Spinal cord (tissue), 10 donors: ENCODE results near the gene CUEDC1. TPM values are rescaled to one million over a fixed set of nuclear protein-coding genes. Genes with fewer than 3 reads are reported as not detected.

Experiments used
- DNase-seq, 6 donors: peaks; one replicate each; pipeline versions ENCODE4 v3.0.0 to v3.0.0-alpha.2; 2013 to 2015; ENCODE audit warnings: low spot score in 6 of 6, low read depth in 4 of 6
- H3K27ac ChIP-seq: one replicate; pipeline ENCODE4 v1.5.1; 2013; ENCODE audit warnings: low read depth, low read length, control low read depth
- H3K27me3 ChIP-seq: one replicate; pipeline ENCODE4 v1.6.1; 2013; ENCODE audit warnings: low read length; ENCODE audit not compliant: control insufficient read depth, insufficient read depth
- H3K36me3 ChIP-seq: one replicate; pipeline ENCODE4 v1.6.1; 2013; ENCODE audit warnings: low read length; ENCODE audit not compliant: control insufficient read depth, insufficient read depth
- H3K4me1 ChIP-seq: one replicate; pipeline ENCODE4 v1.6.1; 2013; ENCODE audit warnings: low read length; ENCODE audit not compliant: control insufficient read depth, insufficient read depth
- H3K4me3 ChIP-seq: one replicate; pipeline ENCODE4 v1.5.1; 2013; ENCODE audit warnings: low read depth, low read length, control low read depth
- H3K9me3 ChIP-seq: one replicate; pipeline ENCODE4 v1.6.1; 2013; ENCODE audit warnings: low read length; ENCODE audit not compliant: control insufficient read depth, insufficient read depth
- WGBS: methylation state at CpG from one replicate; pipeline ENCODE4 v1.1.5; 2013; ENCODE audit warnings: missing lambda C conversion rate; ENCODE audit not compliant: insufficient coverage; 5-methylcytosine and 5-hydroxymethylcytosine counted together
- long read RNA-seq, 4 donors: transcript quantifications; one replicate each; lab custom pipeline, GENCODE V29; 2026
- polyA plus RNA-seq, 2 donors: library from polyadenylated mRNA; unstranded; fragments of 120-200 nt; gene quantifications; one replicate each; pipeline ENCODE4 v1.2.1, GENCODE V29; 2013; ENCODE audit not compliant: insufficient read length in 2 of 2
- total RNA-seq, 2 donors: library from RNA; depleted of rRNA in 1 of 2; stranded (reverse); fragments of 120-200 nt in 1 of 2; fragments of >200 nt in 1 of 2; gene quantifications; one replicate each; pipeline versions ENCODE4 v1.2.3 to v1.2.4, GENCODE V29; 2013 to 2014
- donor health status: healthy.

CUEDC1 gene
- total RNA-seq (10 to 100 TPM; 14.0 to 17.7 TPM), polyA plus RNA-seq (100 to 1,000 TPM; 110 to 111 TPM)
- long read RNA-seq, donor 1, transcript CUEDC1-206 (11 exons, 3,621 nt) = major isoform, 10 of 26 reads
- long read RNA-seq, donor 1, transcript CUEDC1-211 (3 exons, 756 nt) = minor isoform, 6 of 26 reads
- long read RNA-seq, donor 1, partial matches to known transcripts = 5 of 26 reads
- long read RNA-seq, donor 1, other reads (novel, unspliced or antisense) = 0 of 26 reads
- long read RNA-seq, donor 2, transcript CUEDC1-206 (11 exons, 3,621 nt) = major isoform, 6 of 17 reads
- long read RNA-seq, donor 2, partial matches to known transcripts = 7 of 17 reads
- long read RNA-seq, donor 2, other reads (novel, unspliced or antisense) = 0 of 17 reads
- long read RNA-seq, donor 3, transcript CUEDC1-206 (11 exons, 3,621 nt) = major isoform, 8 of 13 reads
- long read RNA-seq, donor 3, partial matches to known transcripts = 0 of 13 reads
- long read RNA-seq, donor 3, other reads (novel, unspliced or antisense) = 0 of 13 reads
- long read RNA-seq, donor 4, transcript CUEDC1-206 (11 exons, 3,621 nt) = major isoform, 5 of 11 reads
- long read RNA-seq, donor 4, partial matches to known transcripts = 0 of 11 reads
- long read RNA-seq, donor 4, other reads (novel, unspliced or antisense) = 0 of 11 reads

DNA sequence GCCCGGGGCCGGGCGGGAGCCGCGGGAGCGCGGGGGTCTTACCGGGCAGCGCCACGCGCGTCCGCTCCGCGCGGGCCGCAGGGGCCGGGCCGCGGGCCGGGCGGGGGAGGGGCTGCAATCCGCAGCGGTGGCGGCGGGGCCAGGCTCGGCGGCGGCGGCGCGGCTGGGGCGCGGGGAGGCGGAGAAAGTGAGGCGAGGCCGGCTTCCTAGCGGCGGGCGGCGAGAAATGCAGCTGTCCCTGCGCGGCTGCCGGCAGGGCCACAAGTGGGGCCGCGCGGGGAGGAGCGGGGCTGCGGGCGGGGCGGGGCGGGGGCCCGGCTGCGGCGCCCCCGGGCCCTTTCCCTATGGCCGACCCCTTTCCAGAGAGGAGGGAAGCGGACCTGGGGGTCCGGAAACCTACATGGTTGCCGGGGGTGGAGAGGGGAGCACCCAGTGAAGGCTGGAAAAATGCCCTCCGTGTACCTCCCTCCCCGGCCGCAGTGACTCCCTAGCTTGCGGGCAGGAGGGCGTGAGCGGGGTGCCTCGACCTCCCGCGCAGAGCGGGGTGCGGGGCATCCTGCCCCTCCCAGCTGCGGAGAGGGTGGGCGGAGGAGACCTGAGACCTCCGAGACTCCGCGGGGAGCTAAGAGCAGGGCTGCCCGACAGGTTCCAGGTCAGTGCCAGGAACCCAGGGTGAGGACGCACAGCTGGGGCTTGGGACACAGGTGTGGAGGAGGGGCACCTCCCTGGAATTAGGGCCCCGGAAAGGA is at the start of gene CUEDC1:
TSS of gene CUEDC1 (minus strand) at position 230 of the 749 bp plus-strand sequence. CDS start 69,848 bp downstream, outside the sequence.
- under 1% methylated on average over 75 of the region's 79 CpGs for WGBS

DNA sequence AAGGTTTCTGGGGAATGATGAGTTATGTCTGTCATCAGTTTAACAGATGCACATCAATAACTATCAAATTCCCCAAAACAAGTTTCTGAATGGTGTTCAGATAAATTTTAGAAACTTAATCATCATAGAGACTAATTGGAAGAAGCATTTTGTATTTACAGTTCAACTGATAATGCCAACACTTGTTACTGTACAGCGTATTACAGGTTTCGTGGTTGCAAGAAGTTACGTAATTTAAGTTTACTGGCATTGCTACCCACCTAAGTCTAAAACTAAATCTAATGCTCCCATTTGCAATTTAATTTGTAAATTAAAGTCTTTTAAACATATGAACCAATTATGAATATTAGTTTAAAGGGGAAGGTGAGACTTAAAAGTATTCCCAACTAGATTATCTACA is 48.8 kb upstream of the CUEDC1 start:
- H3K9me3 ChIP-seq = no peaks in the 10 kb centered on the region
- H3K27ac ChIP-seq = no peak overlapping the region
- no peak for DNase-seq
- H3K4me3 ChIP-seq = no peak overlapping the region
- H3K36me3 ChIP-seq = peaks cover 11% of the 10 kb centered on the region
- H3K27me3 ChIP-seq = no peaks in the 10 kb centered on the region
- WGBS = no CpG with 5 or more reads among the region's 3 CpGs
- peaks cover 11% of the 10 kb centered on the region for H3K4me1 ChIP-seq

More for the DNA sequence above, at the start of gene CUEDC1:
- DNase-seq = peak in 3 of 6 donors; percentile 56 to 88 (median 87)
- peak within 1 kb of the TSS; percentile 80 for H3K4me3 ChIP-seq
- no peaks in the 10 kb centered on the region for H3K9me3 ChIP-seq
- no peaks in the 10 kb centered on the region for H3K27me3 ChIP-seq
- peaks cover 40% of the 10 kb centered on the region for H3K4me1 ChIP-seq
- peak within 1 kb of the TSS; percentile 81 for H3K27ac ChIP-seq
- H3K36me3 ChIP-seq = peaks cover 3% of the 10 kb centered on the region

- peaks cover 7% of the 10 kb centered on the region for H3K4me1 ChIP-seq
- no CpG with 5 or more reads among the region's 2 CpGs for WGBS
- DNase-seq = no peak
- no peak overlapping the region for H3K4me3 ChIP-seq
- no peaks in the 10 kb centered on the region for H3K27me3 ChIP-seq
- H3K9me3 ChIP-seq = no peaks in the 10 kb centered on the region
- H3K27ac ChIP-seq = no peak overlapping the region
- H3K36me3 ChIP-seq = peaks cover 12% of the 10 kb centered on the region
These were observed 47.8 kb upstream of the CUEDC1 start for GRCh38 chr17:58002973-58003372.

DNA sequence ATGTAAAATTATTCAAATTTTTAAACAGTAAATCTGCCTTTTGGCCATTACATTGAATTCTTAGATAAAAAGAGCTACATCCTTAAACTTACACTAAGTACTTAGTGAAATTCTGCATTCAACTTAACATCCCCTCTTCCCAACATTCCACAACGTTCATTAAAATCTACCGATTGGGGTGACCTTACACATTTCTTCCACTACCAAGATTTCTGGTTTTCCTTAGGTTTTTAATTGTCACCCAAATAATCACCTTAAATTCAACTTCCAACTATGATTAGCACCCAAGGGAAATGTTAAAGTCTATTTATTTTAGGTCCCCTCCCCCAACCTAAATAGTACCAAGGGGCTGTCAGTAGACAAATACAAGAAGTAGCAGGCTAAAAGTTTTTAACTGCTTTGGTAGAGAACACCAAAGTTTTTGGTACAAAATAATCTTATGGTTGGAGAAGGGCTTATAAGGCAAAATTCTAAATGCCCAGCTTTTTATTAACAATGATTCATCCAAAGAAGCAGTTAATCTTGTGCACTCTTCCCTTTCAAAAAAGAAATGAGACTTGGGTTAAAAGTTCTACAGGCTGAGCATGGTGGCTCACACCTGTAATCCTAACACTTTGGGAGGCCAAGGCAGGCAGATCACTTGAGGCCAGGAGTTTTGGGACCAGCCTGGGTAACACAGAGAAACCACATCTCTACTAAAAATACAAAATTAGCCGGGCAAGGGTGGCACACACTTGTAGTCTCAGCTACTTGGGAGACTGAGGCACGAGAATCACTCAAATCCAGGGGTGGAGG is 47.1 kb upstream of the CUEDC1 start:
- Histone ChIP-seq H3K4me1 (peaks cover 4% of the 10 kb centered on the region), H3K36me3 (peaks cover 15% of the 10 kb centered on the region), H3K4me3 (no peak overlapping the region), H3K27me3 (no peaks in the 10 kb centered on the region), H3K27ac (no peak overlapping the region), H3K9me3 (no peaks in the 10 kb centered on the region)
- WGBS = 65% methylated on average over 2 of the region's 4 CpGs
- no peak for DNase-seq

GRCh38 chr17:58001461-58002124 is 46.4 kb upstream of the CUEDC1 start:
- Histone ChIP-seq H3K27ac (no peak overlapping the region), H3K9me3 (no peaks in the 10 kb centered on the region), H3K4me1 (peaks cover 4% of the 10 kb centered on the region), H3K4me3 (no peak overlapping the region), H3K36me3 (peaks cover 15% of the 10 kb centered on the region), H3K27me3 (no peaks in the 10 kb centered on the region)
- no peak for DNase-seq
- WGBS = 50% methylated on average over 1 of the region's 1 CpG

DNA sequence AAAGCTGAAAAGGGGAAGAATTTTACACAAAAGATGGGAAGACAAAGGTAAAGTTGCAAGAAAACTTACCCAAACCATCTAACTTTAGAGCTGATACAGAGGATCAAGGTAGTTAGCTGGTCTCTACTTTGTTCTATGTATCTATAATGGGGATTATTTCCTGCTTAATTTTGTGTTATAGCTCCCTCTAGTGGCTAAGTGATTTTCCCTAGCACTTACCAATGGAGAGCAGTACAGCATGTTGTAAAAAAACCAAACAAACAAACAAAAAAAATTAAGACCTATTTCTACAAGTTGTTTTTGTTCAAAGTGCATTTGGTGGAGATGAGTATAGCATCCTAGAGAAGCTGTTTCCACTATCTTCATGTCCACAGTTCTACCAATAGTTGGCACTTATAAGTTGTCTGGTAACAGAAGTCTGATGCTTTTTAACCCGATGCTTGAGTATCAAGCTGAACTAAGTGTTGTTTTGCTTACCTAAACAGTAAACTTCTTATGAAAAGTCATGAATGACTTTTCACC is 44.3 kb upstream of the CUEDC1 start:
- Histone ChIP-seq H3K4me1 (peaks cover 4% of the 10 kb centered on the region), H3K27me3 (no peaks in the 10 kb centered on the region), H3K9me3 (no peaks in the 10 kb centered on the region), H3K36me3 (peaks cover 8% of the 10 kb centered on the region), H3K27ac (no peak overlapping the region), H3K4me3 (no peak overlapping the region)
- WGBS = no CpG with 5 or more reads among the region's 1 CpG
- DNase-seq = peak; percentile 58 to 95 (median 72)

- peaks cover 8% of the 10 kb centered on the region for H3K36me3 ChIP-seq
- H3K27me3 ChIP-seq = no peaks in the 10 kb centered on the region
- no peak overlapping the region for H3K4me3 ChIP-seq
- no peaks in the 10 kb centered on the region for H3K9me3 ChIP-seq
- peaks cover 4% of the 10 kb centered on the region for H3K4me1 ChIP-seq
- H3K27ac ChIP-seq = no peak overlapping the region
- no peak for DNase-seq
These were observed 43.8 kb upstream of the CUEDC1 start for GRCh38 chr17:57999010-57999495.

- Histone ChIP-seq H3K27me3 (no peaks in the 10 kb centered on the region), H3K4me1 (peaks cover 7% of the 10 kb centered on the region), H3K4me3 (no peak overlapping the region), H3K27ac (no peak overlapping the region), H3K36me3 (peaks cover 5% of the 10 kb centered on the region), H3K9me3 (no peaks in the 10 kb centered on the region)
- no peak for DNase-seq
- no CpG with 5 or more reads among the region's 3 CpGs for WGBS
These were observed 42.0 kb upstream of the CUEDC1 start for GRCh38 chr17:57997085-57997809.
